Memory B cell (primary cell): Measurements from ENCODE around the gene LSM2.

Experiments used
- ATAC-seq: fragments of 150-1000 bp; cut with Tn5 transposase; 2 replicates; pipeline ENCODE4 v1.10.0; 2021; ENCODE audit warnings: low read depth, mild to moderate bottlenecking, moderate library complexity
- DNase-seq, 2 donors: peaks; one replicate each; pipeline ENCODE4 v3.0.0; 2022; ENCODE audit warnings: low spot score in 2 of 2
- H3K27ac Mint-ChIP-seq: one replicate; pipeline ENCODE4 v1.8.0; 2022; ENCODE audit warnings: mild to moderate bottlenecking, moderate library complexity, mixed read lengths
- H3K27me3 Mint-ChIP-seq: one replicate; pipeline ENCODE4 v1.8.0; 2022; ENCODE audit warnings: mixed read lengths
- H3K36me3 Mint-ChIP-seq: one replicate; pipeline ENCODE4 v1.8.0; 2022; ENCODE audit warnings: mild to moderate bottlenecking, mixed read lengths
- H3K4me1 Mint-ChIP-seq: one replicate; pipeline ENCODE4 v1.8.0; 2022; ENCODE audit warnings: mixed read lengths
- H3K4me3 Mint-ChIP-seq: one replicate; pipeline ENCODE4 v1.8.0; 2022; ENCODE audit warnings: mild to moderate bottlenecking, moderate library complexity, mixed read lengths
- H3K9me3 Mint-ChIP-seq: one replicate; pipeline ENCODE4 v1.8.0; 2022; ENCODE audit warnings: mixed read lengths

Gene LSM2

GRCh38 chr6:31768363-31769257 is 38.2 kb downstream of the LSM2 start:
- Mint-ChIP-seq H3K36me3 (peaks cover 4% of the 10 kb centered on the region), H3K27me3 (no peaks in the 10 kb centered on the region), H3K27ac (no peak overlapping the region), H3K4me3 (no peak overlapping the region), H3K4me1 (peaks cover 11% of the 10 kb centered on the region), H3K9me3 (no peaks in the 10 kb centered on the region)
- ATAC-seq (no peak), DNase-seq (no peak)

DNA sequence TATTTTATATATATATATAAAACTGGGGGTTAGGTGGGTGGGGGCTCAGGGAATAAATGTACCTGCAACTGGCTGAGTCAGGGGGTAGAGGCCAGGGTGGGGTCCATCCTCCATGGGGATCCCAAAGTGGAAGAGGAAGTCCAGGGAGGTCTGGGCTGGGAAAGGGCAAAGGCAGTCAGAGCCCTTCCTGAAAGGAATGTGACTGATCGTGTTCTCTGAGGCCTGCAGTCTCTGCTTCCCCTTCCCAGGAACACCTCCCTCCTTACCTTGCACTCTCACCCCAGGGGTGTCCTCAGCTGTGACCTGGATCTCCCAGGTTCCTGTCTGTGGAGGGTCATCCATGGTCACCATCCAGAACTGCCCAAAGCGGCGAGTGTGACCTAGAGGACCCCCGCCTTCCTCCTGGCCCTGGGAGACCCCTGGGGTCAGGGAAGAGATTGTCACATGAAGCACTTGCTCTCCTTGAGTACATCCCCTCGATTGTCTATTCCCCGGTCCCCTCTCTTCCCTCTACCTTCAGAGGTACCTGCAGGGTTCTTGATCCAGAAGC is 39.6 kb downstream of the LSM2 start:
- H3K36me3 Mint-ChIP-seq, result peaks cover 9% of the 10 kb centered on the region
- no peak overlapping the region for H3K4me3 Mint-ChIP-seq
- H3K27me3 Mint-ChIP-seq, result no peaks in the 10 kb centered on the region
- no peak for ATAC-seq
- H3K4me1 Mint-ChIP-seq, result peaks cover 10% of the 10 kb centered on the region
- no peak overlapping the region for H3K27ac Mint-ChIP-seq
- no peaks in the 10 kb centered on the region for H3K9me3 Mint-ChIP-seq
- DNase-seq, result no peak

- Mint-ChIP-seq H3K4me3 (no peak overlapping the region), H3K27me3 (no peaks in the 10 kb centered on the region), H3K9me3 (no peaks in the 10 kb centered on the region), H3K36me3 (peaks cover 13% of the 10 kb centered on the region), H3K4me1 (peaks cover 10% of the 10 kb centered on the region), H3K27ac (no peak overlapping the region)
- DNase-seq (no peak), ATAC-seq (no peak)
Measured at GRCh38 chr6:31765910-31766794, 40.6 kb downstream of the LSM2 start.

- H3K27me3 Mint-ChIP-seq, result no peaks in the 10 kb centered on the region
- H3K9me3 Mint-ChIP-seq, result no peaks in the 10 kb centered on the region
- no peak overlapping the region for H3K4me3 Mint-ChIP-seq
- peaks cover 10% of the 10 kb centered on the region for H3K4me1 Mint-ChIP-seq
- H3K36me3 Mint-ChIP-seq, result peaks cover 17% of the 10 kb centered on the region
- no peak for DNase-seq
- ATAC-seq, result no peak
- no peak overlapping the region for H3K27ac Mint-ChIP-seq
Measured at GRCh38 chr6:31765559-31765909, 41.2 kb downstream of the LSM2 start.

DNA sequence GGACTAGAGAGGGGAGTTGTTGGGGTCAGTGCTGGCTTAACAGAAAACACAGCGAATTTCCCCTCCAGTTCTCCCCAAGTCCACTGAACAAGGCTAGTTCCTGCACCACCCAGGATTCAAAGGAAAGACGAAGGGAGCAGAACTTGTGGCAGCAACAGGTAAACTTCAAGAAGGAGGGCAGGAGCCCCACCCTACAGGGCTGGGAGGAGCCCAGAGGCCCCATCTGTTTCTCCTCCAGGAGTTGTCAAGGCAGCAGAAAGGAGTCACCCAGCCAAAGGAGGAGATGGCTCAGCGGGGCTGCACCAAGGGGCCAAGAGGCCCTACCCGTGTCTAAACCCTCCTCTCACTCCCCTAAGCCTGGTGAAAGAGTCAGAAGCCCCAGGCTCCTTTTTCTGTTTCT is 42.6 kb downstream of the LSM2 start:
- Mint-ChIP-seq H3K4me3 (no peak overlapping the region), H3K36me3 (peaks cover 22% of the 10 kb centered on the region), H3K4me1 (peaks cover 4% of the 10 kb centered on the region), H3K9me3 (no peaks in the 10 kb centered on the region), H3K27me3 (no peaks in the 10 kb centered on the region), H3K27ac (no peak overlapping the region)
- ATAC-seq (no peak), DNase-seq (no peak)

DNA sequence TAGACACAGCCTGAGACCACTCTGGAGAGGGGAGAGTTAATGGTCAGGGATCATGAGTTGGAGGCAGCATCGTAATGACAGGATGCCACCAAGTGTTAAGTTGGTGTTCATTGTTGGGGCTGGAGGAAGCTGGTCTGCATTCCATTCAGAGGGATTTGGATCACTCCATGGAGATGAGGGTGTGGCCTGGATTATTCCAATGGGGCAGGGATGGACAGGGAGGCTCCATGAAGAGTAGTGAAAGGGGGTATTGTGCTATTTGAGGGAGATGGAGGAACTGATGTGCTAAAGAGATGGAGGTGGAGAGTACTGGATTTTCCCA is 43.2 kb downstream of the LSM2 start:
- no peak for ATAC-seq
- H3K36me3 Mint-ChIP-seq, result peaks cover 22% of the 10 kb centered on the region
- no peaks in the 10 kb centered on the region for H3K27me3 Mint-ChIP-seq
- no peaks in the 10 kb centered on the region for H3K9me3 Mint-ChIP-seq
- H3K27ac Mint-ChIP-seq, result peak overlapping the region; percentile 1
- H3K4me3 Mint-ChIP-seq, result no peak overlapping the region
- peaks cover 4% of the 10 kb centered on the region for H3K4me1 Mint-ChIP-seq
- no peak for DNase-seq

DNA sequence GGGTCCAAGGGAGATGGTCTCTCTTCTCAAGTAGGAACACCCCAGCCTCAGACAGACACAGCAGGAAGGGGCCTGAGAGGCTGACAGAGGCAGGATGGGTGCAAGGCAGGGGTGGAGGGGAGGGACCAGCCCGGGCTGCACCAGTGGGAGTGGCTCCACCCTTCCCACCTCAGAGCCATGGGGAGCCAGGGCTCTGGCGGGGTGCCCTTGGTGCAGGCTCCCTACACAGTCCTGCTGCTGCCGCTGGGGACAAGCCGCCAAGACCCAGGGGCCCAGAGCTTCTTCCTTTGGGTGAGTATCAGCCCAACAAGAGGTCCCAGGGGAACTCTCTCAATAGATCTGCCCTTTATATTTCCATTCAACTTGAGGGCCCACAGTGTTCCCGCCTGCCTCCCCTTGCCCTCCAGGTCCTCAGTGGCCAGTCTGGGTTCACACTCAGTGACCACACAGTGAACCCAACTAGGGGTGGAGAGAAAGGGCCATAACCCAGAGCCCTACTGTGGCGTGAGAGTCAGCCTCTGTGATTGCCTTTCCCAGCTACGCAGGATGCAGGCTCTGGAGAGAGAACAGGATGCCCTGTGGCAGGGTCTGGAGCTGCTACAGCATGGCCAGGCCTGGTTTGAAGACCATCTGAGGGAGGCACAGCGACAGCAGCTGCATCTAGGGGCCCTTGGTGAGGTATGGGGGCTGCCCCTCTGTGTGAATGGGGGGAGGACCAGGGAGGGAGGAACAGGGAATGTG is 43.7 kb downstream of the LSM2 start:
- ATAC-seq (no peak), DNase-seq (no peak)
- H3K36me3 Mint-ChIP-seq, result peaks cover 22% of the 10 kb centered on the region
- peak overlapping the region; percentile 1 for H3K27ac Mint-ChIP-seq
- H3K4me3 Mint-ChIP-seq, result no peak overlapping the region
- peaks cover 4% of the 10 kb centered on the region for H3K4me1 Mint-ChIP-seq
- no peaks in the 10 kb centered on the region for H3K9me3 Mint-ChIP-seq
- H3K27me3 Mint-ChIP-seq, result no peaks in the 10 kb centered on the region

GRCh38 chr6:31762356-31762755 is 44.4 kb downstream of the LSM2 start, which contains the start of gene SAPCD1:
Gene SAPCD1, plus strand, starts transcription at chr6:31762656. Its CDS starts 399 bp downstream, at chr6:31763055.
- Mint-ChIP-seq H3K36me3 (peaks cover 22% of the 10 kb centered on the region), H3K27ac (peak within 1 kb of the TSS; percentile 1), H3K9me3 (no peaks in the 10 kb centered on the region), H3K4me1 (peaks cover 4% of the 10 kb centered on the region), H3K4me3 (no peak within 1 kb of the TSS), H3K27me3 (no peaks in the 10 kb centered on the region)
- no peak for ATAC-seq
- DNase-seq, result no peak

GRCh38 chr6:31761343-31761742 is 45.4 kb downstream of the LSM2 start:
- ATAC-seq (no peak), DNase-seq (no peak)
- Mint-ChIP-seq H3K36me3 (peaks cover 22% of the 10 kb centered on the region), H3K4me1 (peaks cover 4% of the 10 kb centered on the region), H3K4me3 (no peak overlapping the region), H3K27ac (no peak overlapping the region), H3K27me3 (no peaks in the 10 kb centered on the region), H3K9me3 (no peaks in the 10 kb centered on the region)

DNA sequence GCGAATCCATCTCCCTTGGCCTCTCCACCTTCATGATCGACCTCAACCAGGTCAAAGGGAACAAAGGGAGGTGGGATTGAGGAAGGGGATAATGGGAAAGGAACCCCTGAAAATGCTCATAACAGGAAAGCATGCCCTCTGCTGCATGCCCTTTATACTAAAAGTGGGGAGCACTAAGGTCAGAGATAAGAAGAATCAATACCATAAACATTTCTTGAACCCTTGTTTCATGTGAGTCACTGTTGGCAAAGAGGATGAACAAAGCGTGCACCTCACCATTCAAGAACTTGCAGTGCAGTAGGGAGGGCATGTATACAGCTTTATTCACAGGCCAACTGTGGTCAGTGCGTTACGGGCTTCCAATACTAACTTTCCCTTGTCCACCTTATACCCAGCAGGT is 46.0 kb downstream of the LSM2 start:
- no peak for ATAC-seq

GRCh38 chr6:31758281-31758680 is 48.5 kb downstream of the LSM2 start:
- Mint-ChIP-seq H3K4me1 (no peaks in the 10 kb centered on the region), H3K27me3 (no peaks in the 10 kb centered on the region), H3K9me3 (no peaks in the 10 kb centered on the region), H3K27ac (no peak overlapping the region), H3K4me3 (no peak overlapping the region), H3K36me3 (peaks cover 16% of the 10 kb centered on the region)
- DNase-seq, result no peak
- ATAC-seq, result no peak

More for the DNA sequence above, 46.0 kb downstream of the LSM2 start:
- no peaks in the 10 kb centered on the region for H3K9me3 Mint-ChIP-seq
- peaks cover 4% of the 10 kb centered on the region for H3K4me1 Mint-ChIP-seq
- no peak overlapping the region for H3K27ac Mint-ChIP-seq
- H3K27me3 Mint-ChIP-seq, result no peaks in the 10 kb centered on the region
- no peak for DNase-seq
- peaks cover 22% of the 10 kb centered on the region for H3K36me3 Mint-ChIP-seq
- no peak overlapping the region for H3K4me3 Mint-ChIP-seq

GRCh38 chr6:31752739-31753319 is 53.9 kb downstream of the LSM2 start:
- Mint-ChIP-seq H3K9me3 (no peaks in the 10 kb centered on the region), H3K4me1 (no peaks in the 10 kb centered on the region), H3K27ac (no peak overlapping the region), H3K4me3 (no peak overlapping the region), H3K36me3 (peaks cover 2% of the 10 kb centered on the region), H3K27me3 (no peaks in the 10 kb centered on the region)
- DNase-seq (no peak), ATAC-seq (no peak)

DNA sequence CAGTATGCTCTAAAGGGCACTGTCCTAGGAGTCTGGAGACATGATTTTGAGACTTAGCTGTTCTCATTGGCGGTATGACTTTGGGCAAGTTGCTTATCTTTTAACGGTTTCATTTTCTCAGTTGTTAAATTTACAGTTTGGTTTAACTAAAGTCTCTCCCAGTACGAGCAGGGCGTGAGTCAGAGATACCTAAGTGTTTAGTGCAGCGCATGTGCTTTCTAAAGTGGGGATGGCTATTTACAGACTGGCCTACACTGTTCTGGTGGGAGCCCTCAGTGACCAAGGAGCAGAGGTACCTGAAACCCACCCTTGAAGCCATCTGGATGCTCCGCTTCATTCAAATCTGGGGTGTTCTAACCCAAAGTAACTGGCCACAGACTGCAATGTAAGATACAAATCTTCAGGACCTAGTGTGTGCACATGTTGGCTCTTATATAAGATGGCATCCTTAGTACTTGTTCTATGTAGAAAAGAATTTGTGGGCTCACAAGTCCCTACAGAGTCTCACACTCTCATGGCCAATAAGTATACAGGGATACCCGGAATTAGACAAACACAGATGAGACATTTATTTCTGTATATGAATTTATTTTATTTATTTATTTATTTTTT is 56.2 kb downstream of the LSM2 start:
- no peak for ATAC-seq
- H3K4me3 Mint-ChIP-seq, result no peak overlapping the region
- no peaks in the 10 kb centered on the region for H3K9me3 Mint-ChIP-seq
- peaks cover 3% of the 10 kb centered on the region for H3K4me1 Mint-ChIP-seq
- H3K27ac Mint-ChIP-seq, result no peak overlapping the region
- H3K36me3 Mint-ChIP-seq, result peaks cover 5% of the 10 kb centered on the region
- DNase-seq, result no peak
- no peaks in the 10 kb centered on the region for H3K27me3 Mint-ChIP-seq
